ENCODE measurements around the gene DHX29.

- no peak for TF ChIP-seq POLR2A (IDR thresholded peaks at IDR 0.05)
- TF ChIP-seq, protein P1, sequence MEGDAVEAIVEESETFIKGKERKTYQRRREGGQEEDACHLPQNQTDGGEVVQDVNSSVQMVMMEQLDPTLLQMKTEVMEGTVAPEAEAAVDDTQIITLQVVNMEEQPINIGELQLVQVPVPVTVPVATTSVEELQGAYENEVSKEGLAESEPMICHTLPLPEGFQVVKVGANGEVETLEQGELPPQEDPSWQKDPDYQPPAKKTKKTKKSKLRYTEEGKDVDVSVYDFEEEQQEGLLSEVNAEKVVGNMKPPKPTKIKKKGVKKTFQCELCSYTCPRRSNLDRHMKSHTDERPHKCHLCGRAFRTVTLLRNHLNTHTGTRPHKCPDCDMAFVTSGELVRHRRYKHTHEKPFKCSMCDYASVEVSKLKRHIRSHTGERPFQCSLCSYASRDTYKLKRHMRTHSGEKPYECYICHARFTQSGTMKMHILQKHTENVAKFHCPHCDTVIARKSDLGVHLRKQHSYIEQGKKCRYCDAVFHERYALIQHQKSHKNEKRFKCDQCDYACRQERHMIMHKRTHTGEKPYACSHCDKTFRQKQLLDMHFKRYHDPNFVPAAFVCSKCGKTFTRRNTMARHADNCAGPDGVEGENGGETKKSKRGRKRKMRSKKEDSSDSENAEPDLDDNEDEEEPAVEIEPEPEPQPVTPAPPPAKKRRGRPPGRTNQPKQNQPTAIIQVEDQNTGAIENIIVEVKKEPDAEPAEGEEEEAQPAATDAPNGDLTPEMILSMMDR (IDR thresholded peaks at IDR 0.05): no peak
Observed at GRCh38 chr5:55325621-55326020, 18.1 kb upstream of the DHX29 start.

Data from testis (tissue), 2 donors.